HepG2 (cell line): Measurements from ENCODE around the gene OR10A3. TPM values are rescaled to one million over a fixed set of nuclear protein-coding genes. Genes with fewer than 3 reads are reported as not detected.

Experiments used
- PATZ1 ChIP-seq: sonication (generic); formaldehyde crosslinking; IDR thresholded peaks from 2 replicates; pipeline ENCODE4 v1.4.0; 2020; ENCODE audit warnings: missing genetic modification reagents
- ZBTB7A ChIP-seq: sonication (generic); formaldehyde crosslinking; IDR thresholded peaks from 2 replicates; pipeline ENCODE4 v1.8.0; 2022; ENCODE audit warnings: mild to moderate bottlenecking, missing genetic modification reagents
- polyA plus RNA-seq, 8 experiments: library from polyadenylated mRNA; depleted of rRNA in 3 of 8; stranded (reverse) in 7 of 8; unstranded in 1 of 8; fragments of >200 nt; fragmentation: Illumina TruSeq in 4 of 8; extraction: Trizol in 4 of 8; gene quantifications; 2 replicates each; pipeline versions ENCODE4 v1.2.1 to v1.2.3, GENCODE V29; 2011 to 2016; ENCODE audit warnings: low read depth in 4 of 8, missing spikeins in 1 of 8, mixed read lengths in 1 of 8; ENCODE audit not compliant: insufficient read depth in 1 of 8
- total RNA-seq, 5 experiments: library from RNA; depleted of rRNA; stranded (reverse); fragments of >200 nt; fragmentation: Illumina TruSeq; extraction: Trizol; gene quantifications; 2 replicates each; pipeline ENCODE4 v1.2.3, GENCODE V29; 2016; ENCODE audit warnings: low read depth in 1 of 5
- TF ChIP-seq, protein P1 (sequence below): sonication (generic); formaldehyde crosslinking; IDR thresholded peaks from 2 replicates; pipeline ENCODE4 v1.4.0; 2020; ENCODE audit warnings: missing genetic modification reagents

Gene OR10A3
- total and polyA plus RNA-seq, 2 of the 13 experiments (the other 11 are each of a cell fraction or from before 2014, with no cell fraction given), result not detected

- TF ChIP-seq, protein P1, sequence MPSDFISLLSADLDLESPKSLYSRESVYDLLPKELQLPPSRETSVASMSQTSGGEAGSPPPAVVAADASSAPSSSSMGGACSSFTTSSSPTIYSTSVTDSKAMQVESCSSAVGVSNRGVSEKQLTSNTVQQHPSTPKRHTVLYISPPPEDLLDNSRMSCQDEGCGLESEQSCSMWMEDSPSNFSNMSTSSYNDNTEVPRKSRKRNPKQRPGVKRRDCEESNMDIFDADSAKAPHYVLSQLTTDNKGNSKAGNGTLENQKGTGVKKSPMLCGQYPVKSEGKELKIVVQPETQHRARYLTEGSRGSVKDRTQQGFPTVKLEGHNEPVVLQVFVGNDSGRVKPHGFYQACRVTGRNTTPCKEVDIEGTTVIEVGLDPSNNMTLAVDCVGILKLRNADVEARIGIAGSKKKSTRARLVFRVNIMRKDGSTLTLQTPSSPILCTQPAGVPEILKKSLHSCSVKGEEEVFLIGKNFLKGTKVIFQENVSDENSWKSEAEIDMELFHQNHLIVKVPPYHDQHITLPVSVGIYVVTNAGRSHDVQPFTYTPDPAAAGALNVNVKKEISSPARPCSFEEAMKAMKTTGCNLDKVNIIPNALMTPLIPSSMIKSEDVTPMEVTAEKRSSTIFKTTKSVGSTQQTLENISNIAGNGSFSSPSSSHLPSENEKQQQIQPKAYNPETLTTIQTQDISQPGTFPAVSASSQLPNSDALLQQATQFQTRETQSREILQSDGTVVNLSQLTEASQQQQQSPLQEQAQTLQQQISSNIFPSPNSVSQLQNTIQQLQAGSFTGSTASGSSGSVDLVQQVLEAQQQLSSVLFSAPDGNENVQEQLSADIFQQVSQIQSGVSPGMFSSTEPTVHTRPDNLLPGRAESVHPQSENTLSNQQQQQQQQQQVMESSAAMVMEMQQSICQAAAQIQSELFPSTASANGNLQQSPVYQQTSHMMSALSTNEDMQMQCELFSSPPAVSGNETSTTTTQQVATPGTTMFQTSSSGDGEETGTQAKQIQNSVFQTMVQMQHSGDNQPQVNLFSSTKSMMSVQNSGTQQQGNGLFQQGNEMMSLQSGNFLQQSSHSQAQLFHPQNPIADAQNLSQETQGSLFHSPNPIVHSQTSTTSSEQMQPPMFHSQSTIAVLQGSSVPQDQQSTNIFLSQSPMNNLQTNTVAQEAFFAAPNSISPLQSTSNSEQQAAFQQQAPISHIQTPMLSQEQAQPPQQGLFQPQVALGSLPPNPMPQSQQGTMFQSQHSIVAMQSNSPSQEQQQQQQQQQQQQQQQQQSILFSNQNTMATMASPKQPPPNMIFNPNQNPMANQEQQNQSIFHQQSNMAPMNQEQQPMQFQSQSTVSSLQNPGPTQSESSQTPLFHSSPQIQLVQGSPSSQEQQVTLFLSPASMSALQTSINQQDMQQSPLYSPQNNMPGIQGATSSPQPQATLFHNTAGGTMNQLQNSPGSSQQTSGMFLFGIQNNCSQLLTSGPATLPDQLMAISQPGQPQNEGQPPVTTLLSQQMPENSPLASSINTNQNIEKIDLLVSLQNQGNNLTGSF (CRISPR knock-in tag), result no peak
- no peak for TF ChIP-seq PATZ1 (CRISPR knock-in tag)
- no peak for TF ChIP-seq ZBTB7A (CRISPR knock-in tag)
Observed at GRCh38 chr11:7971846-7972245, 30.3 kb upstream of the OR10A3 start (continued).
